Cortex of kidney (tissue), 1 donor: ENCODE data around the gene CDKN3.
A peak's percentile ranks its signal among the peaks of the same experiment; 100 is the strongest.

Source experiments
- DNase-seq: peaks from one replicate; lab custom pipeline; 2025; lab: John Stamatoyannopoulos, UW

Gene CDKN3

GRCh38 chr14:54396493-54397335 lies at the start of gene CDKN3:
Gene CDKN3 (plus strand): TSS chr14:54397007. CDS start chr14:54397069, 62 bp downstream.
- DNase-seq, result peak; percentile 54

GRCh38 chr14:54347044-54347443 lies 49.8 kb upstream of the CDKN3 start:
- no peak for DNase-seq

GRCh38 chr14:54348001-54348611 lies 48.7 kb upstream of the CDKN3 start:
- no peak for DNase-seq

- no peak for DNase-seq
These were observed 47.7 kb upstream of the CDKN3 start for GRCh38 chr14:54348923-54349620.

GRCh38 chr14:54349713-54350112 lies 47.1 kb upstream of the CDKN3 start:
- no peak for DNase-seq

- DNase-seq, result no peak
These were observed 46.6 kb upstream of the CDKN3 start for GRCh38 chr14:54350203-54350602.

- DNase-seq, result no peak
These were observed 43.5 kb upstream of the CDKN3 start for GRCh38 chr14:54353266-54353665.

GRCh38 chr14:54353694-54354093 lies 43.1 kb upstream of the CDKN3 start:
- no peak for DNase-seq

GRCh38 chr14:54354096-54354495 lies 42.7 kb upstream of the CDKN3 start:
- DNase-seq, result no peak

- no peak for DNase-seq
These were observed 41.7 kb upstream of the CDKN3 start for GRCh38 chr14:54354968-54355641.

GRCh38 chr14:54355698-54356097 lies 41.1 kb upstream of the CDKN3 start:
- no peak for DNase-seq

- DNase-seq, result no peak
These were observed 40.6 kb upstream of the CDKN3 start for GRCh38 chr14:54356172-54356571.

- DNase-seq, result no peak
These were observed 36.1 kb upstream of the CDKN3 start for GRCh38 chr14:54360667-54361066.

GRCh38 chr14:54362089-54362504 lies 34.7 kb upstream of the CDKN3 start:
- DNase-seq, result no peak

GRCh38 chr14:54362759-54363437 lies 33.9 kb upstream of the CDKN3 start:
- DNase-seq, result no peak

- DNase-seq, result no peak
These were observed 32.0 kb upstream of the CDKN3 start for GRCh38 chr14:54364555-54365415.

- DNase-seq, result no peak
These were observed 29.8 kb upstream of the CDKN3 start for GRCh38 chr14:54366736-54367735.

- no peak for DNase-seq
These were observed 28.5 kb upstream of the CDKN3 start for GRCh38 chr14:54368291-54368690.

GRCh38 chr14:54369343-54369742 lies 27.5 kb upstream of the CDKN3 start:
- DNase-seq, result no peak
